HFF-Myc (cell line): ENCODE data around the gene NLN.
"Not testable (repeated sequence)": the region's sequence is repeated elsewhere in the genome, so short reads cannot be mapped to it uniquely, and the experiment has no call there.

Source experiments
- DNase-seq: peaks from one replicate; pipeline ENCODE4 v3.0.0-alpha.2; 2011; ENCODE audit warnings: low read depth; ENCODE audit errors: extremely low read depth
- H3K4me3 ChIP-seq: replicated peaks from 2 replicates; pipeline ENCODE4 v1.5.1; 2011; ENCODE audit warnings: low read depth, mild to moderate bottlenecking, control low read depth, low read length
- CTCF ChIP-seq: IDR thresholded peaks from 2 replicates; pipeline ENCODE4 v1.5.1; 2012; ENCODE audit warnings: mild to moderate bottlenecking, low read depth, low read length, control low read depth; ENCODE audit errors: missing control alignments

NLN gene

GRCh38 chr5:65718576-65719310 lies 3.3 kb upstream of the NLN start:
- no peak overlapping the region for H3K4me3 ChIP-seq
- TF ChIP-seq CTCF, result no peak
- no peak for DNase-seq

GRCh38 chr5:65721050-65721719 lies 820 bp upstream of the NLN start:
- DNase-seq, result peak; percentile 43
- peak overlapping the region; percentile 86 for H3K4me3 ChIP-seq
- no peak for TF ChIP-seq CTCF

- no peak for TF ChIP-seq CTCF
- DNase-seq, result no peak
- peak overlapping the region; percentile 86 for H3K4me3 ChIP-seq
Observed at GRCh38 chr5:65722575-65723403, 784 bp downstream of the NLN start.

GRCh38 chr5:65727491-65728156 lies 5.6 kb downstream of the NLN start:
- DNase-seq, result no peak
- TF ChIP-seq CTCF, result no peak
- no peak overlapping the region for H3K4me3 ChIP-seq

GRCh38 chr5:65728218-65728617 lies 6.2 kb downstream of the NLN start:
- no peak for DNase-seq
- H3K4me3 ChIP-seq, result no peak overlapping the region
- no peak for TF ChIP-seq CTCF

GRCh38 chr5:65730910-65731309 lies 8.9 kb downstream of the NLN start:
- no peak for TF ChIP-seq CTCF
- H3K4me3 ChIP-seq, result no peak overlapping the region
- no peak for DNase-seq

- not testable (repeated sequence) for DNase-seq, H3K4me3 ChIP-seq
Observed at GRCh38 chr5:65732046-65732445, 10.0 kb downstream of the NLN start.

- not testable (repeated sequence) for H3K4me3 ChIP-seq, DNase-seq
Observed at GRCh38 chr5:65734196-65734775, 12.3 kb downstream of the NLN start.
